T-helper 1 cell treated with Interleukin-12 subunit alpha and Interleukin-12 subunit beta and Interleukin-4 antibody, amounts not matched to agents 30 ng/mL and 1 ng/mL, for 36 hours (primary cell): ENCODE results near the gene SEMA4C. TPM values are rescaled to one million over a fixed set of nuclear protein-coding genes. Genes with fewer than 3 reads are reported as not detected.
"Not testable (repeated sequence)": the region's sequence is repeated elsewhere in the genome, so short reads cannot be mapped to it uniquely, and the experiment has no call there.

Source experiments
- intact Hi-C: fragments of 100-400 bp; cut with micrococcal nuclease; formaldehyde crosslinking; loops from one replicate; pipeline ENCODE4 v1.15.1; 2024
- total RNA-seq: library from RNA; stranded (reverse); gene quantifications from 2 replicates; pipeline ENCODE4 v1.2.3, GENCODE V29; 2022

SEMA4C gene
- total RNA-seq, 1 donor from 2014 or later, result 23.9 TPM

DNA sequence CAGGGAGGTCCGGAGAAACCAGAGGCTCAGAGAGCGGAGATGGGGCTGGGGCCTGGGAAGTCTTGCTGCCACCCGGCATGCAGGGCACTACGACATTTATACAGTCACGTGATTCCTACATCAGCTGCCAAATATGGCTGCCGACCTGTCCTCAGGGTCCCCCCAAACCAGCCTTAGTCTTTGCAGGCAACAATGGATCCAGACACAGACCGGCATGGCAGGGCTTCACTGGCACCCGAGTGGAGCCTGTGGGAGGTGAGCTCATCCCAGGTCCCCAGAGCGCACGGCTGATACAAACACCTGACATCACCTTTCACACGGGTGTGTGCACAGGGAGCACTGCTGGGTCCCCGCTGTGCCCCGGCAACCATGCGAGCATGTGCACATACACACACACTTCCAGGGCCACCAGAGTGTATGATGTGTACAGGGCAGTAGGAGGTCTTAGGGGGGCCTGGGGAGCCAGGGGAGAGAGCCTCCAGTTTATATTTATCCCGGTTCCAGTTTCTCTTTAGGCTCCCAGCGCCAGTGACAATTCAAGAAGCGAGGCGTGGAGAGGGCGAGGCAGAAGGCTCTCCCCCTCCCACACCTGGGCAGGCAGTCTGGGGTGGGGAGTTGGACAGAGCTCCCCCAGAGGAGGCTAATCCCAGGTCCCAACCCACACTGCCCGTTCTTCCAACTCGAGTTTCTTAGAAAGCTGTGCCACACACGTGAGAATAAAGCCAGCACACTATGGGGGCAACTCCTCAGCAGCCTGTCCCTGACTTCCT is 2.7 kb downstream of the SEMA4C start:
- intact Hi-C loops, result no loop called here

DNA sequence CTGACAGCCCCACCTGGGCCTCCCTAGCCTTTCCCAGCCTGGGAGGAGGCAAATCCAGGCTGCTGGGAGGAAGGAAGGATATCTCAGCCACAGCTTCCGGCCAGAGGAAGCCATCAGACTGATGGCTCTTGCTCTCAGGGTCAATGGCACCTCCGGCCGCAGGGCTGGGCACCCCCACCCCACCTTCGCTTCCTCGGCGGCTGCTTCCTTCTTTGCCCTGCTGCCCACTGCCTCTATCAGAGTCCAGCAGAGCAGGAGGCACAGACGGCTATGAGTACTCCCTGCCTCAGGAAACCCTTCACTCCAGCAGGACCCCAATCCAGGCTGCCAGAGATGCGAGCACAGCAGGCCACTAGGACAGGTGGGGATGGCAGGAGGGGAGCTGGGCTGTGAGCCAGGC is 3.3 kb downstream of the SEMA4C start:
- intact Hi-C loops, result no loop called here

DNA sequence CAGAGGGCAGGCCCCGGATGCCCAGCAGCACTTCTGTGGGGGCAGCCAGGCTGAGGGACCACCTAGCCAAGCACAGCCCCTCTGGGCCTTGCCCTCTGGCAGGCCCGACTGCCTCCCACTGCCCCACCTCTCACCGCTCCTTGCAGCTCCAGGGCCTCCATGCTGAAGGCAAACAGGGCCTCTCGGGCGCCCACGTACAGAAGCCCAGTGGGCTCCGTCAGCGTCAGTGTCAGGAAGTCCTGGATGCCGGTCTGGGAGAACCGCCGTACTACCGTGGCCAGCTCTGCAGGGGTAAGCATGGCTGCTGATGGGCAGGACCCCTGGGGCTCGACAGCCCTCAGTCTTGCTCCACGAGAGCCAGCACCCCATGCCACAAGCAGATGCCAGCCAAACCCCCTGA is 3.7 kb downstream of the SEMA4C start:
- intact Hi-C loops, result no loop called here

DNA sequence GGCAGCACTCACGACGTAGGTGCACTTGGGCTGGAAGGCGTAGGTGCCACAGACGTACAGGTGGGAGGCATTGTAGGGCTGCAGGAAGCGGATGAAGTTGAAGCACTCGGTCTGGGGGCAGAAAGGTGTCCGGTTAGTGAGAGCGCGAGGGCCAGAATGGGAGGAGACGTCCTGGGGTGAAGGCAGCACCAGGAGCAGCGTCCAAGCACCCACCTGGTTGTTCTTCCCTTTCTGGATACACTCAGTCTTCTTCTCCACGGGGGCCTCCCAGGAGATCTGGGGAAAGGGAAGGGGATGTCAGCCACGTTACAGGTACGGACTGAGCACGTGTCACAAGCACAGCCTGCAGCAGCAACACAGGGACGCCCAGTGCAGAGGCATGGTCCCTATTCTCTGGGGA is 4.2 kb downstream of the SEMA4C start:
- intact Hi-C loops, result no loop called here

DNA sequence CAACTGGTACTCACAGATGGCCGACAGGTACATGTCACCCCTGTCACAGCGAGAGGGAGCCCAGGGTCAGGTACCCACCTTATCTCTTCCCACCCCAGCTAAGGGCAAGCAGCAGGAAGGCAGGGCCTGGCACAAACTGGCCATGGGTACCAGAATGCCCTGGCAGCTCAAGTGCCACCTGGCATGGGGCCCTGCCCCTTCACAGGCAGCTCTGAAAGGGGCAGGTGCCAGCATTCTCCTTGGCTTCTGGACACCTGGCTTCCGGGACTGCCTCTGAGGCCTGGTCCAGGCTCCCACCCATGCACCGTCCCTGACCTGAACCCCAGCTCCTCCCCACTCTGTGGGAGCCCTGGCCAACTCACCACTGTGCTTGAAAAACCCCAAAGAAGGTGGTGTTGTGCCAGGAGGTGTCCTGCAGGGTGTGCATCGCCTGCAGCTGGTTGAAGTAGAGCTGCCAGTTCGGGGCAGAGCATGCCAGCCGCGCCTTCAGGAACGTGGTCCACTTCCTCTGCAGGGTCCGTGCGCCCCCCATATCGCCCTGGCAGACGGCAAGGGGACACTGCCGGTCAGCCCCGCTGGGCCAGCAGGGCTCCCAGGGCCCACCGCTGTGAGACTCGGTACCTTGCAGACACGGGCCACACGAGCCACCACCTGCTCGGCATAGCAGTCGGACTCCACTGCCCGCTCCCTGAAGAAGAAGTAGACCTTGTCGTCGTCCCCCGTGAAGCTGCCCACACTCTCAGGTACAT is 5.4 kb downstream of the SEMA4C start:
- intact Hi-C loops, result no loop called here

DNA sequence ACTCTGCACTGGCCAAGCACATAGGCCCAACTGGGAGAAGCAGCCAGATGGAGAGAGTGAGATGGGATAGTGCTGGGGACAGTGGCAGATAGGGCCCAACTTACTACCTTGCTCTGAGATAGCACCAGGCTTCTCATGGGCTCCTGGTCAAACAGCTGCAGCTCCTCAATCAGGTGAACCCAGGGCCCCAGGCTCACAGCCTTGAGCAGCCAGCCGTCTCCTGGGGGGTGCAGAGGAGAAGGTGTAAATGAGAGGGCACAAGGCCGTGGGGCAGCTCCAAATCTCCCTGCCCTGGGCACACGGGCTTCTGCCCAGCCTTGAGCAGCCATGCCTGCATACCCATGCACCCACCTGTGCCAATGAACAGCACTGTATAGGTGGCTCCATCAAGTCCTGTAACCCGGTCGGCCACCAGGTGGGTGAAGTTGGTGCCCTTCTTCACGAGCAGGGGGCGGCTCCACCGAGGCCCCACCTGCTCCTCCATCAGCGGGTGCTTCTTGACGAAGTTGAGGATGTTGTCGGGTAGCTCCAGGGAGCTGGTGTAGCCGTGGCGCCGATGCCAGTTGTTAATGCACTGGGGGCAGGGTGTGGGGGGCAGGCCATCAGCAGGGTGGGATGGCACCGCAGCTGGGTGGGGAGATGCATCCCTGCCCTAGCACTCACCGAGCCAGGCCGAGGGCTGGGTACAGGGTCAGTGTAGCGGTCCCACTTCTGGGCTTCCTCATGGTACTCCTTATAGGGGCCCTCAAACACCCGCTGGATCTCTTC is 6.1 kb downstream of the SEMA4C start:
- intact Hi-C loops, result no loop called here

DNA sequence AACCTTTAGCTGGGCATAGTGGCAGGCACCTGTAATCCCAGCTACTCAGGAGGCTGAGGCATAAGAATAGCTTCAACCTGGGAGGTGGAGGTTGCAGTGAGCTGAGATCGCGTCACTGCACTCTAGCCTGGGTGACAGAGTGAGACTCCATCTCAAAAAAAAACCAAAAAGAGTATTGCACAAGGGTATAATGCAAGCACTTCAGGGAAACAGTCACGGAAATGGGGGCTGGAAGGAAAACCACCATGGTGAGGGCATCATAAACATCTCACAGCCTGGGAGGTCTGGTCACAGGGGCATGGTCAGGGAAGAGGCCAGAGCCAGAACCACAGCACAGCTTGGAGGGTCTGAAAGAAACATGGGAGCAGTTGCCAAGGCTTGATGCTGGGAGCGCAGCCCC is 6.8 kb downstream of the SEMA4C start:
- intact Hi-C loops, result not testable (repeated sequence)

DNA sequence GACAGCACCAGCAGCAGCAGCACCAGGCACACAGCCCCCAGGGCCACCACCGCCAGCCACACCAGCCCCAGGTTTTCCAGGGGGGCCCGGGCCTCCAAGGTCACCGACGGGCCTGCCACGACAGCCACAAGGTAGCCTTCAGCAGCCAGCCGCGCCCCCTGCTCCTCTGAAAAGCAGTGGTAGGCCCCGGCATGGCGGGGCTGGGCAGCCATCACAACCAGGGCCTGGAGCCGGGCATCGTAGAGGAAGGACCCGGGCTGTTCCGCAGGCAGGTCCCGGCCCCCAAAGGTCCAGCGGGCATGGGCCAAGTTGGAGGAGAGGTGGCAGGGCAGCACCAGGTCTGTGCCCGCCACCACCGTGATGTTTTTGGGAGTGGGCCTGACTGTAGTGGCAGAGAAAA is 8.8 kb downstream of the SEMA4C start:
- intact Hi-C loops, result no loop called here

DNA sequence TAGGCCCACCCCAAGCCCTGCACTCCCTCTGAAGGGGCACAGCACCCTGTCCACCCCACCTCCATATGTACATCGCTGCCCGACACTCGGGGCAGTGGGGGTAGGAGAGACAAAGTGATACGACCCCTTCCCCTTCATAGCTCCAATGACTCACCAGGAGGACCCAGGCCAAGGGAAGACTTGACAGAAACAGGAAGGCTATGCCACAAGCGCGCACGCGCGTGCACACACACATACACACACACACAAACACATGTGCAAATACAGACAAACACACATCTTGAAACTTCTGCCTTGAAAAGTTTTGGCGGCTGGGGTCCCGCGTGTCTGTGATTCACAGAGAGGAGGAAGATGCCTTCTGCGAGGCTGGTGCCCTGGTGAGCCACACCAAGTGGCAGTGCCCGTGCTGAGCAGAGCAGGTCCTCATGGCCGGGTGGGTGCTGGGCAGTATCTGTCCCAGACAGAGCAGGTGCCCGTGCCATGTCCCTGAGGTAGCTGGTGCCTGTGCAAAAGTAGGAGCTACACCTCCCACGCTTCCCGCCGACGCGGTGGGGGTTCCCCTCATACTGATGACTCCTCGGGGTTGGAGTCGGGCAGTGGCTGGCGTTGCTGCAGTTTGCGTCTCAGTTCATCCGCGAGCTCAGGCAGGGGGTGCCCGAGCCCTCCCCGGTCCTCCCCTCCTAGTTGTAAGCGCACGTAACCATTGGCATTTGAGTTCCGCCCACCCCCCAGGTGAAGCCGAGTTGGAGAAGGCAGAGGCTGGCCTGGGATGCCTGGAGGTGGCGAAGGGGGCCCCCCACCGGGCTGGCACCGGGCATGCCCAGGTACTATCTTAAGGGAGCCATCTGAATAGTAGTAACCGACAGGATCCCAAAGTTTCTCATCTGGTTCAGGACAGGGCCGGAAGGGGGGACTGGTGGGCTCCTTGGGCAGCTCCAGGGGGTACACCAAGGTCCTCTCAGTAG is 9.5 kb downstream of the SEMA4C start:
- intact Hi-C loops, result no loop called here

DNA sequence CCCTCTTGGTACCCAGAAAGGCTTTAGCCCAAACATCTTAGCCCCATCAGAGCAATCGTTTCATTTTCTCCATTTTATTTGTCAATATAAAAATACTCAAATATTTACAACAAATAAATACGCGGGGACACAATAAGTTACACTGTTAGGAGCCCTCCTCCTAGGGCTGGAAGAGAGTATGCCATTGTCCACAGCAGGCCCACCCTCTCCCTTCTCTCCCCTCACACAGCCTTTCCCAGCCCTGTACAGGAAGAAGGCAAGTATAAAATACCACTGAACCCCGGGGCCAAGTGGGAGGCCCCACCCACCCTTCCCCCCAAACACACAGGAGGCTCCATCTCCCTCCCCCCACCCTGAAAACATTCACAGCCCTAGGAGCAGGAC is 10.2 kb downstream of the SEMA4C start:
- intact Hi-C loops, result loop anchor here (2.0 to 5.0 kb wide), 5 partner anchors 97 to 595 kb away; partner anchors contain the start of genes ARID5A, KANSL3 and TMEM127

DNA sequence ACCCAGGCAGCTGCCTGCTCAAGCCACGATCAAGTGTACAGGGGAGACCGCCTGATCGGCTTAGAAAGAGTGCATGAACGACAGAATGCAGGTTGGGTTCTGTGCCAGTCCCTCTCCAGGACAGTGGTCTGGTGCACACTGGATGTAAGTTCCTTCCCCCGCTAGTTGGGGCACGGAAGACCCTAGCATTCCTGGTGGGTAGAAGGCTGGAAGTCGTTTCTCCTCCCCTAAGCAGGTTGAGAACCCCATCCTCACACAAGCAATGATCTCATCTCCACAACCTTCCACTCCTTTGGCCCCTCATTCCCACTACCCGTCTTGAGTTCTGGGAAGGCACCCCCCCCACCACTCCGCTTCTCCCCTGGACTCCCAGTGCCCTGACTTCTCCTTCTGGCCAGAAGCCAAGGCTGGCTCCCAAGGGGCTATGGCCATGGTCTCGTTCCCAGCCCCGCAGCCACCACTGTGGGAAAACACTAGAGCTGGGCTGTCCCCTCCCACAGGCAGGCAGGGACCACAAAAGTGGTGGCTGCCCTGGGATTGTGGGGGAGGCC is 10.7 kb downstream of the SEMA4C start:
- intact Hi-C loops, result loop anchor here (2.0 to 5.0 kb wide), 5 partner anchors 96 to 594 kb away; partner anchors contain the start of genes ARID5A, KANSL3 and TMEM127

DNA sequence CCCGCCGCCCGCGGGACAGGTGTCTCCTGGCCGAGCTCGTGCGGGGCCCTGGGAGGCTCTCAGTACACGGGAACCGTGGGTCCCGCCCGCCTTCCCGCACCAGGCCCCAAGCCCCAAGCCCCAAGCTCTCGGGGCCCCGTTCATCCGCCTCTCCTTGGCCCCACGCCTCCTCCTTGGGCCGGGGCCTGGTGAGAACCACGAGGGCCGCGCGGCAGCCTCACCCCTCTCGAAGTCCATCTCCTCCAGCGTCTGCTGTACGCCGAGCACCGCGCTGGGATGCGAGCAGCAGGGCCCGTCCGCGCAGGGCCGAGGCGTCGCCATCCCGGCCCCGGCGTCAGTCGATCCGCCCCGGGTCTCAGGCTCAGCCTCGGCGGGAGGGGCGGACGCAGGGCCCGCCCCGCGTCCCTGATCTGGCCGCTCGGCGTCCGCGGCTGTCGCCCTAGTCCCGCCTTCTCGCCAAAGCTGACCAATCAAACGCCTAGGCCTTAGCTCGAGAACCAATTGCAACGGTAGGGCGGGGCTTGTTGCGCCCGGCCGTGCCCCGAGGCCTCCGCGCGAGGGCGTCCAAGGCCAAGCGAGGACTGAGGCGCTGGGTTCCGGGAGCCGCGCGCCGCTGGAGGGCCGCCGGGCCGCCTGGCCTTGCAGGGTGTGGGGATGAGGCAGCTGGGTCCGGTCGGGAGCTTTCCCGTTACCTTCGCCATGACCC is 12.1 kb downstream of the SEMA4C start, which contains the start of gene ANKRD39:
Gene ANKRD39, minus strand, starts transcription at position 350 of the 706 bp plus-strand sequence. Its CDS starts 29 bp downstream, at position 321.
- intact Hi-C loops, result loop anchor here (1.0 to 5.0 kb wide), 12 partner anchors 10 to 593 kb away; partner anchors contain the start of genes ARID5A, CNNM3, KANSL3 and LMAN2L

DNA sequence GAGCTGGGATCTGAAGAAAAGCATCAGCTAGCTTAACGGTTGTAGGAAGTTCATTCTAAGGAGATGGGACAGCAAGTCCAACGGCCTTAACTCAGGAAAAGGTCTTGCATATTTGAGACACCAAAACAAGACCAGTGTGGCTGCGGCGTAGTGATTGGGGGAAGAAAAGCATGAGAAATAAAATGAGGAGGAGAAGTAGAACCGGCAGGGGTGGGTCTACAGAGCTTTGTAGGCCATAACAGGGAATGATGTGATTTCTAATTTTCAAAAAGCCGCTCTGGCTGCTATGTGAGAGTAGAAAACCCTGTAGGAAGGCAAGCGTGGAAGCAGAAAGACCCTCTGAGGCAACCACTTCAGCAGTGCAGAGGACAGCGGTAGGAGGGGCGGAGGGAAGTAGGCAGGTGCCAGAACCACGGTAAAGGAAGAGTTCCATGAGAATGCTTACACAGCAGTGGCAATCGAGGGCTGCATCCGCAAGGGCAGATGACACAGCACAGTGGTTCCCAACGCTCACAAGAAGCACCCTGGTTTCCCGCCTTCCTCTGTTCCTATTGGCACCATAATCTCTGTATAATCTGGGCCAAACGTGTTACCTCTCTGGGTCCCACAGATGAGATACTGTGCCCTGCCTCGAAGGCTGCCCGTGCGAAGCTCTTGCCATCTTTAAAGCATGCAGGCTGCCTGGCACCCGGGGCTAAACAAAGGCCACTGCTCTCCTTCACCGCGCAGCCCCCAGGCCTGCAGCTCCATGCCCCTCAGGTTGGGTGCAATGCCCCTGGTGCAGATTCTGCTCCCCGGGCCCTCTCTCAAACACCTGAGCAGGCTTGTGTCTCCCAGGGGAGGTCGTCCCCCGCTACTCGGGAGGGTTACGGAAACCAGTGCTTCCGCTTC is 12.9 kb downstream of the SEMA4C start:
- intact Hi-C loops, result loop anchor here (1.0 to 5.0 kb wide), 4 partner anchors 18 to 320 kb away; partner anchors contain the start of genes ARID5A and KANSL3

DNA sequence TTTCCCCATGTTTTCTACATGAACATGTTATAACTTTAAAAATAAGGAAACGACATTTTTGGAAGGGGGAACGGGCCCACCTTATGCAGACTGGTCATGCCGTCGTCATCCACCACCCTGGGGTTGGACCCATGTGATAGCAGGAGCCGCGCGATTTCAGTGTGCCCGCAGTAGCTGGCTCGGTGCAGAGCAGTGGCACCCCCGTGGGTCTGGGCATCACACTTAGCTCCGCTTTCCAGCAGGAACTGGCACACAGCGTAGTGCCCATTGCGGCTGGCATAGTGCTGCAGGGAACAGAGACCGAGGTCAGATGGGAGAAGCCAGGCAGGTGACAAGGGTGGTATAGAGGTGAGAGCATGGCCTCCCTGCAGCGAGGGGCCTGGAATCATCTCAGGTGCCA is 16.6 kb downstream of the SEMA4C start:
- intact Hi-C loops, result no loop called here

DNA sequence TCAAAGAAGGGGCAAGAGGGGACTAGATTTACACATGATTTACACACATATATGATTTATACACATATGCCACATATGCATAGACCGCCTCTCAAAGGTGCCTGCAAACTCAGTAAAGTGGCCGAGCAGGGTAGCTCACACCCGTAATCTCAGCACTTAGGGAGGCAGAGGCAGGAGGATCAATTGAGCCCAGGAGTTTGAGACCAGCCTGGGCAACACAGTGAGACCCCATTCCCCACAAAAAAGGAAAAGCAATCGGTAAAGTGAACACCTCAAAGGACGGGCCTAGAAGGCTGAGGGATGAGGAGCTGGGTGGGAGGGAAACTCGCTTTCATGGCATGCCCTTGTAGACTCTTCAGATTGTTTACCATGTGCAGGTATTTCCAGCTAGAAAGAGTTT is 17.2 kb downstream of the SEMA4C start:
- intact Hi-C loops, result no loop called here

DNA sequence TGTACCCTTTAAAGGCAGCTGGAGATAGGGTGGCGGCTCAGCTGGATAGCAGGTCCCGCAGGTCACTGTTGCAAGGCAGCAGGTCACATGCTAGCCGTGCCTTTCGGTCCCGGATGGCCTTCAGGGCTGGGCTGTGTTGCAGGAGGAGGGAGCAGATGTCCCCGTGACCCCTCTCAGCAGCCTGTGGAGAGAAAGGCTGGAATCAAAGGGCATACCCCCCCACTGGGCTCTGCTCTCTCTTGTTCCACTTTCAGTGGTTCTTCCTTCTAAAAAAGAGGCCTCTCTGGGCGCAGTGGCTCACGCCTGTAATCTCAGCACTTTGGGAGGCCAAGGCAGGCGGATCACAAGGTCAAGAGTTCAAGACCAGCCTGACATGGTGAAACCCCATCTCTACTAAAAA is 21.6 kb downstream of the SEMA4C start:
- intact Hi-C loops, result no loop called here

DNA sequence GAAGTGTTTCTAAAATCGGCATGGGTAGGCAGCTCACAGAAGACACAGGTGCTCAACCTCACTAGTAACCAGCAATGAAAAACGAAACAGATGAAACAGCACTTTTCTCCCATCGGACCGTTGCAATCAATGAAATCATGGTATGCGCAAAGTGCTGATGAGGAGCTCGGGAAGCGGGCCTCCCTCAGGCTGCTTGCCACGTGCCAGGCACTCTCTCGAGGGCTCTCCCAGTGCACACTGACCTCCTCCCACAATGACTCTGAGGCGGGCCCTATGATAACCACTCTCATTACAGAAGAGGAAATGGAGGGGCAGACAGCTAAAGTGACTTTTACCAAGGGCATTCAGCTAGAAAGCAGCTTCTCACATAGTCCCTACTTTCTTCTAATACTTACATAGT is 22.3 kb downstream of the SEMA4C start:
- intact Hi-C loops, result no loop called here

DNA sequence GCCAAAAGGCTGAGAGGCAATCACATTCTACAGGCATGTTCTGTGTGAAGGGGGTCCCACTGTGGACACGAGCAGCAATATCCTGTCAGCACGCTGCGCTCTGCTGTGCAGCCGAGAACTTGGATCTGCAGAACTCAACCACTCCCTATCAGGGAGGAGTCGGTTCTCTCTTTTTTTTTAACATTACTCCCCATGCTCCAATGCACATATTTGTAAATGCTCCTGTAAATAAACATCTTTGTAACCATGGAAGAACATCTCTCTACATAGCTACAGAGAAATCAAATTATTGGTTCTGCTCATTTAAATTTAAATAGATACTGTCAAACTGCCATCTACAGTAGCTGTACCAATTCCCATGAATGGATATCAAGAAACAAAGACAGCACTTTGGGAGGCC is 23.1 kb downstream of the SEMA4C start:
- intact Hi-C loops, result no loop called here
